Measurements from ENCODE around the gene PRSS37. TPM values are rescaled to one million over a fixed set of nuclear protein-coding genes. Genes with fewer than 3 reads are reported as not detected.

Gene PRSS37
- total and polyA plus RNA-seq, 7 experiments from 2014 or later = not detected

DNA sequence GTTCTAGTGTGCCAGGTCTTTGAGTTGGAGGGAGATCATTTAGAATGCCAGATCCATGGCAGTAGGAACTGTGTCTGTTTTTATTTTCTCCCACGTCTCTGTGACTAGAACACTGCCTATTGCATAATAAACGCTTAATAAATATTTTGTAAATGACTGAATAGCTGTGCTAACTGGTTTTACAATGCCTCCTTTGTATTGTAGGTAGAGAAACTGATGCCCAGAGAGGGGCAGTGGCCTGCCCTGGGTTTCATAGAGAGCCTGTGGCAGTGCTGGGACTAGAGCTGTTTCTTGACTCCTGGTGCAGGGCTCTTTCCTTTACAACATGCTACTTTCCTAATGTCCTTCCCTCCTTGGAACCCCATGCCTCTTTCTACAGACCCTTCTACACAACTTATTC lies 48.8 kb downstream of the PRSS37 start:
- no peak for DNase-seq

DNA sequence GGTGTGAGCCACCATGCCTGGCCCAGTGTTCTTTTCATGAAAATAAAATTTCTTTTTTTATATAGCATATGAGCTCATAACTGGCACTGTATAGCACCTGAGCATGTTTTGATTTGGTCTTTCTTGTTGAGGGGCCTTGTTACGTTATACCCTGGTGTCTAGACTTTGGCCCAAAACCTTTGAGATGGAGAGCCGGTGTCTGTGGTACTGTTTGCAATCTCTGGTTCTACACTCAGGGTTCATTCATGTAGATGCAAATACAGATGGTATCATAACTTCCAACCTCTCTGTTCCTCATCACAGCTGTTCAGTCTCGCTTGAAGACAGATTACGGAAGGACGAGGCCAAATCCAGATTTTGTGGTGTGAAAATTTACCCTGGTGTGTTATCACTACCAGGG lies 51.4 kb downstream of the PRSS37 start, which contains the start of gene TAS2R5:
Gene TAS2R5, plus strand, starts transcription at position 301 of the 400 bp plus-strand sequence. CDS start 145 bp downstream, outside the sequence.
- Mint-ChIP-seq H3K4me1 (peaks cover 0 to 5% (median 3%) of the 10 kb centered on the region in 7 donors), H3K4me3 (no peak within 1 kb of the TSS), H3K27ac (no peak within 1 kb of the TSS), H3K9me3 (peaks cover 0 to 2% (median 0%) of the 10 kb centered on the region in 11 donors), H3K27me3 (no peaks in the 10 kb centered on the region), H3K36me3 (peaks cover 0 to 51% (median 24%) of the 10 kb centered on the region in 5 donors)
- Histone ChIP-seq H3K4me1 (ENCODE audit: control insufficient read depth in 2 of 2, insufficient read depth in 2 of 2, low read length in 2 of 2) (no peaks in the 10 kb centered on the region), H3K36me3 (ENCODE audit: control insufficient read depth in 2 of 3, insufficient read depth in 3 of 3, low read length in 3 of 3) (peaks cover 0 to 15% (median 0%) of the 10 kb centered on the region in 3 experiments), H3K27ac (ENCODE audit: low read depth, low read length) (no peak within 1 kb of the TSS), H3K27me3 (ENCODE audit: control insufficient read depth in 2 of 2, insufficient read depth in 2 of 2, low read length in 2 of 2) (no peaks in the 10 kb centered on the region), H3K9me3 (ENCODE audit: control insufficient read depth in 2 of 3, low read length in 3 of 3) (no peaks in the 10 kb centered on the region), H3K4me3 (ENCODE audit: low read length) (no peak within 1 kb of the TSS)
- DNase-seq (no peak), ATAC-seq (no peak)
- intact Hi-C loops (cut with micrococcal nuclease) = no loop called here
- POLR2A ChIA-PET = no interaction called here
- CTCF ChIA-PET = no interaction called here

More for the DNA sequence above, 48.8 kb downstream of the PRSS37 start:
- no peaks in the 10 kb centered on the region for H3K4me1 ChIP-seq (ENCODE audit: control insufficient read depth in 2 of 2, insufficient read depth in 2 of 2, low read length in 2 of 2)
- Mint-ChIP-seq H3K4me1 (peaks cover 0 to 7% (median 0%) of the 10 kb centered on the region in 7 donors), H3K36me3 (peaks cover 0 to 61% (median 32%) of the 10 kb centered on the region in 5 donors), H3K27me3 (no peaks in the 10 kb centered on the region), H3K9me3 (peaks cover 0 to 3% (median 0%) of the 10 kb centered on the region in 11 donors), H3K4me3 (no peak overlapping the region), H3K27ac (no peak overlapping the region)
- H3K36me3 ChIP-seq (ENCODE audit: control insufficient read depth in 2 of 3, insufficient read depth in 3 of 3, low read length in 3 of 3) = peaks cover 0 to 11% (median 0%) of the 10 kb centered on the region in 3 experiments
- ChIA-PET CTCF (no interaction called here), POLR2A (no interaction called here)
- no peak overlapping the region for H3K27ac ChIP-seq (ENCODE audit: low read depth, low read length)
- intact Hi-C loops (cut with micrococcal nuclease) = no loop called here
- ATAC-seq = no peak
- no peak overlapping the region for H3K4me3 ChIP-seq (ENCODE audit: low read length)
- no peaks in the 10 kb centered on the region for H3K9me3 ChIP-seq (ENCODE audit: control insufficient read depth in 2 of 3, low read length in 3 of 3)
- H3K27me3 ChIP-seq (ENCODE audit: control insufficient read depth in 2 of 2, insufficient read depth in 2 of 2, low read length in 2 of 2) = no peaks in the 10 kb centered on the region

DNA sequence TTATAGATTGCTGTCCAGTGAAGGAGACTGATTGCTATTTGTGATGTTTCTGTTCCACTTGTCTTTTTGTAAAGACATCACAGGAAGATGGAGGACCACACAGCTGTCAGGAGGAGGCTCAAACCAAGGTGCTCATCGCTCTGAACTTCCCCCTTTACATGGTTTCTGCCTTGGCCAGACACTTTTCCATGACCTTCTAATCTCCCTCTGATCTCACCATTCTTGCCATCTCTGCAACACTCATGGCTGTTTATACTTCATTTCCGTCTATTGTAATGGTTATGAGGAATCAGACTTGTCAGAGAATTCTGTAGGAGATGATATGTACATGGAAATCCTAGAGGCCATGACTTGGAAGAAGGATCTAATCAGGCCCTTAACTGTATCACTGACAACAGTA lies 53.0 kb downstream of the PRSS37 start:
- DNase-seq (no peak), ATAC-seq (no peak)
- no peaks in the 10 kb centered on the region for H3K27me3 ChIP-seq (ENCODE audit: control insufficient read depth in 2 of 2, insufficient read depth in 2 of 2, low read length in 2 of 2)
- Mint-ChIP-seq H3K9me3 (no peaks in the 10 kb centered on the region), H3K4me3 (no peak overlapping the region), H3K4me1 (peaks cover 0 to 5% (median 3%) of the 10 kb centered on the region in 7 donors), H3K27me3 (no peaks in the 10 kb centered on the region), H3K27ac (no peak overlapping the region), H3K36me3 (peaks cover 0 to 40% (median 14%) of the 10 kb centered on the region in 5 donors)
- no peak overlapping the region for H3K27ac ChIP-seq (ENCODE audit: low read depth, low read length)
- ChIA-PET CTCF (interaction anchor here (1.4 kb wide), 1 partner anchor 134 kb away, joined by 4 read pairs; no protein-coding TSS in a partner anchor), POLR2A (no interaction called here)
- no peaks in the 10 kb centered on the region for H3K4me1 ChIP-seq (ENCODE audit: control insufficient read depth in 2 of 2, insufficient read depth in 2 of 2, low read length in 2 of 2)
- H3K36me3 ChIP-seq (ENCODE audit: control insufficient read depth in 2 of 3, insufficient read depth in 3 of 3, low read length in 3 of 3) = peaks cover 0 to 15% (median 0%) of the 10 kb centered on the region in 3 experiments
- H3K4me3 ChIP-seq (ENCODE audit: low read length) = no peak overlapping the region
- intact Hi-C loops (cut with micrococcal nuclease) = no loop called here
- no peaks in the 10 kb centered on the region for H3K9me3 ChIP-seq (ENCODE audit: control insufficient read depth in 2 of 3, low read length in 3 of 3)

Other genes with a start within 250 kb of the PRSS37 start
- gene DENND11, start 139.3 kb downstream of the PRSS37 start, total RNA-seq = 10 to 100 TPM; 40.7 to 77.9 (median 53.6) TPM
- gene DENND11, start 139.3 kb downstream of the PRSS37 start, polyA plus RNA-seq = 10 to 100 TPM; 15.1 to 19.4 TPM
- under 1 TPM in 2 of 5 experiments, not detected in 3; 0.11 to 0.15 TPM for gene WEE2, start 133.1 kb downstream of the PRSS37 start, total RNA-seq
- not detected for gene WEE2, start 133.1 kb downstream of the PRSS37 start, polyA plus RNA-seq
- gene SSBP1, start 103.1 kb downstream of the PRSS37 start, total RNA-seq = 100 to 1,000 TPM in 3 of 5 experiments, 10 to 100 TPM in 2; 86.4 to 148 (median 107) TPM
- gene SSBP1, start 103.1 kb downstream of the PRSS37 start, polyA plus RNA-seq = 100 to 1,000 TPM; 299 to 360 TPM
- 10 to 100 TPM in 1 of 5 experiments, 1 to 10 TPM in 4; 1.2 to 11.4 (median 1.9) TPM for gene TAS2R3, start 77.4 kb downstream of the PRSS37 start, total RNA-seq
- gene TAS2R3, start 77.4 kb downstream of the PRSS37 start, polyA plus RNA-seq = not detected
- 1 to 10 TPM in 4 of 5 experiments, under 1 TPM in 1; 0.83 to 6.3 (median 1.5) TPM for gene TAS2R4, start 64.8 kb downstream of the PRSS37 start, total RNA-seq
- not detected for gene TAS2R4, start 64.8 kb downstream of the PRSS37 start, polyA plus RNA-seq
- gene TAS2R5, start 51.3 kb downstream of the PRSS37 start, total RNA-seq = 1 to 10 TPM; 1.2 to 9.1 (median 2.4) TPM
- gene TAS2R5, start 51.3 kb downstream of the PRSS37 start, polyA plus RNA-seq = under 1 TPM in 1 of 2 donors, not detected in 1; 0.90 TPM
- gene OR9A4, start 74.9 kb upstream of the PRSS37 start, total RNA-seq = not detected
- gene OR9A4, start 74.9 kb upstream of the PRSS37 start, polyA plus RNA-seq = not detected
- gene CLEC5A, start 105.5 kb upstream of the PRSS37 start, total RNA-seq = 1 to 10 TPM in 2 of 5 experiments, under 1 TPM in 2, not detected in 1; 0.49 to 3.5 (median 1.0) TPM
- not detected for gene CLEC5A, start 105.5 kb upstream of the PRSS37 start, polyA plus RNA-seq
- not detected for gene TAS2R38, start 132.3 kb upstream of the PRSS37 start, total RNA-seq
- not detected for gene TAS2R38, start 132.3 kb upstream of the PRSS37 start, polyA plus RNA-seq
- gene MGAM, start 154.4 kb upstream of the PRSS37 start, total RNA-seq = 1 to 10 TPM in 1 of 5 experiments, under 1 TPM in 3, not detected in 1; 0.08 to 2.4 (median 0.67) TPM
- gene MGAM, start 154.4 kb upstream of the PRSS37 start, polyA plus RNA-seq = not detected